ENCODE results near the gene DDIT4. TPM values are rescaled to one million over a fixed set of nuclear protein-coding genes. Genes with fewer than 3 reads are reported as not detected.
"Not testable (repeated sequence)": the region's sequence is repeated elsewhere in the genome, so short reads cannot be mapped to it uniquely, and the experiment has no call there.

The DDIT4 gene, protein sequence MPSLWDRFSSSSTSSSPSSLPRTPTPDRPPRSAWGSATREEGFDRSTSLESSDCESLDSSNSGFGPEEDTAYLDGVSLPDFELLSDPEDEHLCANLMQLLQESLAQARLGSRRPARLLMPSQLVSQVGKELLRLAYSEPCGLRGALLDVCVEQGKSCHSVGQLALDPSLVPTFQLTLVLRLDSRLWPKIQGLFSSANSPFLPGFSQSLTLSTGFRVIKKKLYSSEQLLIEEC
- 100 to 1,000 TPM in 3 of 4 donors, 10 to 100 TPM in 1; 93.0 to 309 (median 134) TPM for total RNA-seq

DNA sequence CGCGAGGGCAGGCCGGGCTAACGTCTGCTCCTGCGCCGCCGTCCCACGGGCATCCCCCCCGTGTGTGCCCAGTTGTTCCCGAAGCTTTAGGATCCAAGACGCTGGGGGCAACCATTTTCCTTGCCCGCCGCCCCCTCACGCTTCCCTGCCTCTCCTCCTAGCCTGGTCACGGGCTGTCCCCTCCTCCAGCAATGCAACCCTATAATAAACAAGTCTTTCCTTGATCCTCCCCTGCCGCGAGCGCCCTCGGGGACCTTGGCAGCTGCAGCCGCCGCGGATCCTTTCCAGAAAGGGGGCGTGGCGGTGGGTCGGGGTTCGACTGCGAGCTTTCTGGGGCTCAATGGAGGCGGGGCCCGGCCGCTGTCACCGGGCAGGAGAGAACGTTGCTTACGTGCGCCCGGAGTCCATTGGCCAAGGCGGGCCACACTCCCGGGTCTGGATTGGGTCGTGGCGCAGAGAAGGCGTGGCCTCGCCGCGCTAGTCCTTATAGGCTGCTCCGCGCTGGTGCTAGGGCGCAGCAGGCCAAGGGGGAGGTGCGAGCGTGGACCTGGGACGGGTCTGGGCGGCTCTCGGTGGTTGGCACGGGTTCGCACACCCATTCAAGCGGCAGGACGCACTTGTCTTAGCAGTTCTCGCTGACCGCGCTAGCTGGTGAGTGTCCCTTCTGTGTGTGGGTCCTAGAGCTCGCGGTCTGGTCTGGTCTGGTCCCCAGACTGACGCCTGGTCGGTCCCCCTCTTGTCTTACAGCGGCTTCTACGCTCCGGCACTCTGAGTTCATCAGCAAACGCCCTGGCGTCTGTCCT, at the start of gene DDIT4:
TSS of gene DDIT4 (plus strand) at position 515 of the 803 bp plus-strand sequence. CDS start 293 bp downstream, outside the sequence.
- no peaks in the 10 kb centered on the region for H3K27me3 ChIP-seq
- H3K9me3 ChIP-seq, result no peaks in the 10 kb centered on the region
- peak within 1 kb of the TSS; percentile 71 to 91 (median 79) for H3K4me3 ChIP-seq (replicated peaks in 1 of 3)
- 0% methylated on average over 37 to 43 of the region's 67 CpGs for WGBS, 2 donors
- intact Hi-C loops (cut with DNase I), result no loop called here
- peaks cover 32 to 43% of the 10 kb centered on the region in 2 donors for H3K4me1 ChIP-seq
- H3K36me3 ChIP-seq, result peaks cover 12 to 20% of the 10 kb centered on the region in 2 donors
- H3K27ac ChIP-seq, result peak within 1 kb of the TSS; percentile 98 to 99 (median 98)
- peak; percentile 100 for DNase-seq
- TF ChIP-seq, protein P1, sequence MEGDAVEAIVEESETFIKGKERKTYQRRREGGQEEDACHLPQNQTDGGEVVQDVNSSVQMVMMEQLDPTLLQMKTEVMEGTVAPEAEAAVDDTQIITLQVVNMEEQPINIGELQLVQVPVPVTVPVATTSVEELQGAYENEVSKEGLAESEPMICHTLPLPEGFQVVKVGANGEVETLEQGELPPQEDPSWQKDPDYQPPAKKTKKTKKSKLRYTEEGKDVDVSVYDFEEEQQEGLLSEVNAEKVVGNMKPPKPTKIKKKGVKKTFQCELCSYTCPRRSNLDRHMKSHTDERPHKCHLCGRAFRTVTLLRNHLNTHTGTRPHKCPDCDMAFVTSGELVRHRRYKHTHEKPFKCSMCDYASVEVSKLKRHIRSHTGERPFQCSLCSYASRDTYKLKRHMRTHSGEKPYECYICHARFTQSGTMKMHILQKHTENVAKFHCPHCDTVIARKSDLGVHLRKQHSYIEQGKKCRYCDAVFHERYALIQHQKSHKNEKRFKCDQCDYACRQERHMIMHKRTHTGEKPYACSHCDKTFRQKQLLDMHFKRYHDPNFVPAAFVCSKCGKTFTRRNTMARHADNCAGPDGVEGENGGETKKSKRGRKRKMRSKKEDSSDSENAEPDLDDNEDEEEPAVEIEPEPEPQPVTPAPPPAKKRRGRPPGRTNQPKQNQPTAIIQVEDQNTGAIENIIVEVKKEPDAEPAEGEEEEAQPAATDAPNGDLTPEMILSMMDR (IDR thresholded peaks at IDR 0.05), result no peak
- TF ChIP-seq POLR2A (IDR thresholded peaks at IDR 0.05), result peak; percentile 99 to 100

DNA sequence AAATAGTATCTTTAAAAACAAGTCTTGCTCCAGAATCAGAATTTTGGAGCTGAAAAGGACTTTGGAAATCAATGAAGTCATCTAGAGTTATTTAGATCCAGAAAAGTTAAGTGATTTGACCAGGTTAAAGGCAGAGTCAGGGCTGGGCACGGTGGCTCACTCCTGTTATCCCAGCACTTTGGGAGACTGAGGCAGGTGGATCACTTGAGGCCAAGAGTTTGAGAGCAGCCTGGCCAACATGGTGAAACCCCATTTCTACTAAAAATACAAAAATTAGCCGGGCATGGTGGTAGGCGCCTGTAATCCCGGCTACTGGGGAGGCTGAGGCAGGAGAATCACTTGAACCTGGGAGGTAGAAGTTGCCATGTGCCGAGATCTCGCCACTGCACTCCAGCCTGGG, 49.5 kb upstream of the DDIT4 start:
- peaks cover 8 to 18% of the 10 kb centered on the region in 2 donors for H3K4me1 ChIP-seq
- not testable (repeated sequence) for H3K4me3 ChIP-seq (replicated peaks in 1 of 3); H3K27me3 ChIP-seq; DNase-seq; H3K9me3 ChIP-seq
- H3K27ac ChIP-seq, result peak overlapping the region; percentile 57 to 83 (median 72)
- WGBS, 2 donors, result 89 to 93% methylated on average over 6 of the region's 6 CpGs
- intact Hi-C loops (cut with DNase I), result loop anchor here (10.0 kb wide), 1 partner anchor 269 kb away; no protein-coding TSS in a partner anchor
- peaks cover 5 to 17% of the 10 kb centered on the region in 2 donors for H3K36me3 ChIP-seq

DNA sequence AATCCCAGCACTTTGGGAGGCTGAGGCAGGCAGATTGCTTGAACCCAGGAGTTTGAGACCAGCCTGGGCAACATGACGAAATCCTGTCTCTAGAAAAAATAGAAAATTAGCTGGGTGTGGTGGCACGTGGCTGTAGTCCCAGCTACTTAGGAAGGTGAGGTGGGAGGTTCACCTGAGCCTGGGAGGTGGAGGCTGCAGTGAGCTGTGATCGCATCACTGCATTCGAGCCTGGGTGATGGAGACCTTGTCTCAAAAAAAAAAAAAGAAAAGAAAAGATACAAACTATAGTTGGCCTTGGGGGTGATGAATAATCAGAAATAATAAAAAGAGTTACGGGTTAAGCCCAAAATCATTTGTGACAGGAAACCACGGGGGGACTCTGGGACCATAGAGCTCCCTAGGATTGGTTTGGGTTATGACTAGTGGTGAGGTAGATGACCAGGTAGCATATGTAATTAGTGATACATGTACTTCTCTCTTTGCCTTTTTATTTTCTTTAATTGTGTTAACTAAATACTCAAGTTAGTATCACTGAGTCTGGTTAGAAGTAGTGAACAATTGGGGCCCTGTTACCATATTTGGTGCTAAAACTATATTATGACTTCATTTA, 47.2 kb upstream of the DDIT4 start:
- 82% methylated on average over 6 of the region's 6 CpGs for WGBS, 2 donors
- intact Hi-C loops (cut with DNase I), result loop anchor here (10.0 kb wide), 1 partner anchor 272 kb away; no protein-coding TSS in a partner anchor
- Histone ChIP-seq H3K4me3 (replicated peaks in 1 of 3) (no peak overlapping the region), H3K27me3 (no peaks in the 10 kb centered on the region), H3K27ac (peak overlapping the region in 1 of 3 donors; percentile 12), H3K9me3 (no peaks in the 10 kb centered on the region), H3K4me1 (peaks cover 12 to 29% of the 10 kb centered on the region in 2 donors), H3K36me3 (peaks cover 11 to 14% of the 10 kb centered on the region in 2 donors)
- no peak for DNase-seq
- TF ChIP-seq POLR2A (IDR thresholded peaks at IDR 0.05), result no peak
- TF ChIP-seq, protein P1 (IDR thresholded peaks at IDR 0.05), result no peak

DNA sequence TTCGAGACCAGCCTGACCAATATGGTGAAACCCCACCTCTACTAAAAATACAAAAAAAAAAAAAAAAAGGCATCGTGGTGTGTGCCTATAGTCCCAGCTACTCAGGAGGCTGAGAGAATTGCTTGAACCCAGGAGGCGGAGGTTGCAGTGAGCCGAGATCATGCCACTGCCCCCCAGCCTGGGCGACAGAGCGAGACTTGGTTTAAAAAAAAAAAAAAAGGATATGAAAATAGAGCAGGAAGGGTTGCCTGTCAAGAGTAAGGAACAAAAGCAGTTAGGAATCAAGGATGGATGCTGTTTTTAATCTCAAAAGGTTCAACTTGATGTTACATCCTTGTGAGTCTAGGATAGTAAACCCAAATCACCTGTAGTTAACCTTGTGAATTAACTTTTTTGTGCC, 45.9 kb upstream of the DDIT4 start:
- 83 to 87% methylated on average over 6 of the region's 6 CpGs for WGBS, 2 donors
- Histone ChIP-seq H3K27me3 (no peaks in the 10 kb centered on the region), H3K27ac (peak overlapping the region in 1 of 3 donors; percentile 29), H3K36me3 (peaks cover 12 to 21% of the 10 kb centered on the region in 2 donors), H3K9me3 (no peaks in the 10 kb centered on the region), H3K4me1 (peaks cover 12 to 25% of the 10 kb centered on the region in 2 donors), H3K4me3 (replicated peaks in 1 of 3) (no peak overlapping the region)
- no peak for DNase-seq
- TF ChIP-seq, protein P1 (IDR thresholded peaks at IDR 0.05), result no peak
- TF ChIP-seq POLR2A (IDR thresholded peaks at IDR 0.05), result no peak
- intact Hi-C loops (cut with DNase I), result loop anchor here (10.0 kb wide), 1 partner anchor 273 kb away; no protein-coding TSS in a partner anchor

DNA sequence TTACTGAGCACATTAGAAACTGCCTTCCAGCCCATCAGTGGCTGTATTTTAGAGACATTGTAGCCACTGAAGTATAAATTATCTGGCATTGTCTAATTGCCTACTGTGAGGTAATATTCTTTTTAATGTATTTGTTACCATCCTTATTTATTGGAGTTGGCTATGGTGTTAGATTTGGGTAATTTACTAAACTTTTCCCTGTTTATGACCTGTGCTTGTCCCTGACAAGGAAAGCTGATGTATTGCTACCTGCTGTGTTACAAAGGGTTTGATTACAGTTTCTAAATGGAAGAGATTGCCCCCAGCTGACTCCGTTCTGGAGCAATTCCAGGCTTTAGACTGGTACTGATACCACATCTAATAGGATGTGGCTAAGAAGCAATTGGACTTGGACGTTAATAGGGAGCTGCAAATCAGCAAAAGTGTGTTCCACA, 45.4 kb upstream of the DDIT4 start:
- no peaks in the 10 kb centered on the region for H3K9me3 ChIP-seq
- no peaks in the 10 kb centered on the region for H3K27me3 ChIP-seq
- DNase-seq, result no peak
- H3K4me1 ChIP-seq, result peaks cover 12 to 21% of the 10 kb centered on the region in 2 donors
- peak overlapping the region in 1 of 3 donors; percentile 54 for H3K27ac ChIP-seq
- intact Hi-C loops (cut with DNase I), result loop anchor here (10.0 kb wide), 1 partner anchor 274 kb away; no protein-coding TSS in a partner anchor
- peaks cover 17 to 26% of the 10 kb centered on the region in 2 donors for H3K36me3 ChIP-seq
- no peak overlapping the region for H3K4me3 ChIP-seq (replicated peaks in 1 of 3)
- 81 to 88% methylated on average over 2 of the region's 2 CpGs for whole genome bisulfite sequencing, 2 donors
- TF ChIP-seq, protein P1 (IDR thresholded peaks at IDR 0.05), result no peak
- no peak for TF ChIP-seq POLR2A (IDR thresholded peaks at IDR 0.05)
